Spleen (tissue), 11 donors: ENCODE measurements around the gene GGA2. TPM values are rescaled to one million over a fixed set of nuclear protein-coding genes. Genes with fewer than 3 reads are reported as not detected.

ENCODE experiments used
- DNase-seq: peaks from one replicate; pipeline ENCODE4 v3.0.0-alpha.2; 2020
- H3K27ac ChIP-seq, 8 donors: fragments of 200-600 bp; sonication (generic) in 7 of 8; 1 replicate in 4 of 8; 2 replicates in 4 of 8; pipeline versions ENCODE4 v1.5.0 to v1.8.0; 2016 to 2021; ENCODE audit warnings: inconsistent platforms in 4 of 8, mild to moderate bottlenecking in 4 of 8, moderate library complexity in 1 of 8
- H3K27me3 ChIP-seq, 7 donors: fragments of 200-600 bp; sonication (generic) in 6 of 7; replicated peaks in 1 of 7; 1 replicate in 4 of 7; 2 replicates in 3 of 7; pipeline versions ENCODE4 v1.5.0 to v1.8.0; 2016 to 2021; ENCODE audit warnings: inconsistent platforms in 3 of 7, mild to moderate bottlenecking in 1 of 7
- H3K36me3 ChIP-seq, 6 donors: fragments of 200-600 bp; sonication (generic) in 5 of 6; 1 replicate in 4 of 6; 2 replicates in 2 of 6; pipeline versions ENCODE4 v1.5.0 to v1.8.0; 2016 to 2021; ENCODE audit warnings: inconsistent platforms in 2 of 6
- H3K4me1 ChIP-seq, 6 donors: fragments of 200-600 bp; sonication (generic) in 5 of 6; 1 replicate in 3 of 6; 2 replicates in 3 of 6; pipeline versions ENCODE4 v1.5.0 to v1.8.0; 2016 to 2021; ENCODE audit warnings: inconsistent platforms in 3 of 6
- H3K4me3 ChIP-seq, 8 donors: fragments of 200-600 bp; sonication (generic) in 7 of 8; 1 replicate in 4 of 8; 2 replicates in 4 of 8; pipeline versions ENCODE4 v1.5.0 to v1.8.0; 2016 to 2021; ENCODE audit warnings: inconsistent platforms in 4 of 8, mild to moderate bottlenecking in 4 of 8, moderate library complexity in 2 of 8
- H3K9me3 ChIP-seq, 8 donors: fragments of 200-600 bp; sonication (generic) in 7 of 8; 1 replicate in 4 of 8; 2 replicates in 4 of 8; pipeline versions ENCODE4 v1.5.0 to v1.8.0; 2016 to 2021; ENCODE audit warnings: inconsistent platforms in 4 of 8
- CTCF ChIP-seq, 11 experiments: fragments of 200-600 bp in 7 of 11; fragments of 450-650 bp in 4 of 11; sonication (generic) in 4 of 11; IDR thresholded peaks in 8 of 11; conservative IDR thresholded peaks in 3 of 11; 1 replicate in 7 of 11; 2 replicates in 4 of 11; pipeline versions ENCODE4 v1.4.0 to v1.8.0; 2016 to 2021; ENCODE audit warnings: antibody characterized with exemption in 11 of 11, inconsistent platforms in 4 of 11, mild to moderate bottlenecking in 1 of 11
- POLR2A ChIP-seq, 3 donors: fragments of 450-650 bp; IDR thresholded peaks; one replicate each; pipeline ENCODE4 v1.5.1; 2017; ENCODE audit warnings: antibody characterized with exemption in 3 of 3, mild to moderate bottlenecking in 1 of 3
- POLR2AphosphoS5 ChIP-seq, 3 donors: sonication (generic); formaldehyde crosslinking; IDR thresholded peaks; one replicate each; pipeline ENCODE4 v1.5.1; 2017; ENCODE audit warnings: antibody characterized with exemption in 3 of 3
- WGBS, 5 donors: extraction: QIAGEN DNeasy Blood & Tissue Kit in 3 of 5; methylation state at CpG; one replicate each; pipeline versions ENCODE4 v1.1.5 to v1.1.7; 2013 to 2018; 5-methylcytosine and 5-hydroxymethylcytosine counted together
- intact Hi-C: fragments of 100-400 bp; cut with DNase I; formaldehyde crosslinking; loops from one replicate; pipeline ENCODE4 v1.15.0; 2023; ENCODE audit warnings: low total_unique reads
- polyA plus RNA-seq, 3 donors: library from polyadenylated mRNA; stranded (reverse); fragments of 200-250 nt; gene quantifications; one replicate each; pipeline ENCODE4 v1.2.1, GENCODE V29; 2013
- small RNA-seq, 4 donors: library from RNA; depleted of rRNA; stranded (forward); fragments of <200 nt; gene quantifications; one replicate each; pipeline ENCODE3, GENCODE V24; 2016
- total RNA-seq, 7 donors: library from RNA; depleted of rRNA in 3 of 7; stranded (reverse); fragments of >200 nt in 3 of 7; fragmentation: NEBNext Ultra II Directional in 4 of 7; extraction: Animal tissue kit (Norgen Biotek cat#: 25700) in 4 of 7; gene quantifications; one replicate each; pipeline versions ENCODE4 v1.1.0 to v1.2.1, GENCODE V29; 2016 to 2021
- donor health status: healthy with polysubstance abuse.
- donor health status: DM: no; HTN: no; CAD: no; lungs with moderate emphysema.
- donor health status: DM: no; HTN: no; CAD: no.
- donor health status: Bipolar disorder and iron deficiency.
- donor health status: healthy.
- donor health status: DM: no; HTN: no; CAD: no.
- donor health status: DM: yes; HTN: yes; CAD: no.

The GGA2 gene
- total and polyA plus RNA-seq, 10 donors: 49.4 to 179 (median 141) TPM

GRCh38 chr16:23423496-23424049 is 86.7 kb downstream of the GGA2 start:
- TF ChIP-seq POLR2A (IDR thresholded peaks at IDR 0.05) (no peak), POLR2AphosphoS5 (IDR thresholded peaks at IDR 0.05) (peak in 1 of 3 donors; percentile 53)
- 55 to 80% (median 68%) methylated on average over 11 of the region's 11 CpGs for WGBS, 5 donors
- intact Hi-C loops: no loop called here
- Histone ChIP-seq H3K4me1 (no peaks in the 10 kb centered on the region), H3K27ac (peak overlapping the region in 6 of 8 donors; percentile 41 to 77 (median 60)), H3K27me3 (no peaks in the 10 kb centered on the region), H3K9me3 (no peaks in the 10 kb centered on the region), H3K36me3 (peaks cover 0 to 81% (median 26%) of the 10 kb centered on the region in 6 donors), H3K4me3 (no peak overlapping the region)
- DNase-seq: no peak

GRCh38 chr16:23420011-23420410 is 90.3 kb downstream of the GGA2 start:
- WGBS, 5 donors: 91 to 97% (median 95%) methylated on average over 5 of the region's 5 CpGs
- TF ChIP-seq POLR2AphosphoS5 (IDR thresholded peaks at IDR 0.05): no peak
- TF ChIP-seq POLR2A (IDR thresholded peaks at IDR 0.05): no peak
- no peak for TF ChIP-seq CTCF (IDR thresholded peaks at IDR 0.05 in 8 of 11, conservative IDR thresholded peaks at IDR 0.05 in 3 of 11)
- intact Hi-C loops: no loop called here

DNA sequence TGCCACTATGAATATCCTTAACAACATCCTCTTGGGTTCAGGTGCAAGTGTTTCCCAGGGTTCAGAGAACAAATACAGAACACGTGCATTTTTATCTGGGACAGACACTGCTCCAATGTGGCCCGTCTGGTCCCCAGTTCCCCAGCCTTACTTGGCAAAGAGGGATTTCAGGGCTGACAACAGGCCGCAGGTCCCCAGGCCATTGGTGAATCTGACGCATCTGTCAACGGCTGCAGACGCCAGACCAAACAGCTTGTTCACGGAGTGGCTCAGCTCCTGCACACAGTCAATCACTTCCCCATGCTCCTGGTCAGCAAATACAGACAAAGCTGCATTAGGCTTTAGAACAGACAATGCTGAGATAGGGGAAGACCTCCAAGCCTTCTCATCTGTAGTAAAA is 93.5 kb downstream of the GGA2 start:
- intact Hi-C loops: no loop called here
- Histone ChIP-seq H3K4me3 (no peak overlapping the region), H3K27me3 (no peaks in the 10 kb centered on the region), H3K9me3 (no peaks in the 10 kb centered on the region), H3K4me1 (no peaks in the 10 kb centered on the region), H3K36me3 (peaks cover 0 to 92% (median 70%) of the 10 kb centered on the region in 6 donors), H3K27ac (no peak overlapping the region)
- TF ChIP-seq CTCF (IDR thresholded peaks at IDR 0.05 in 8 of 11, conservative IDR thresholded peaks at IDR 0.05 in 3 of 11) (no peak), POLR2AphosphoS5 (IDR thresholded peaks at IDR 0.05) (no peak), POLR2A (IDR thresholded peaks at IDR 0.05) (no peak)
- 94 to 99% (median 96%) methylated on average over 7 of the region's 7 CpGs for WGBS, 5 donors
- DNase-seq: no peak

More at GRCh38 chr16:23420011-23420410, 90.3 kb downstream of the GGA2 start:
- H3K4me3 ChIP-seq: no peak overlapping the region
- H3K9me3 ChIP-seq: no peaks in the 10 kb centered on the region
- no peaks in the 10 kb centered on the region for H3K27me3 ChIP-seq
- DNase-seq: no peak
- peaks cover 0 to 84% (median 51%) of the 10 kb centered on the region in 6 donors for H3K36me3 ChIP-seq
- no peak overlapping the region for H3K27ac ChIP-seq
- no peaks in the 10 kb centered on the region for H3K4me1 ChIP-seq

GRCh38 chr16:23414731-23415130 is 95.6 kb downstream of the GGA2 start:
- no peak for DNase-seq
- Histone ChIP-seq H3K36me3 (peaks cover 0 to 98% (median 82%) of the 10 kb centered on the region in 6 donors), H3K27ac (no peak overlapping the region), H3K9me3 (no peaks in the 10 kb centered on the region), H3K27me3 (no peaks in the 10 kb centered on the region), H3K4me1 (no peaks in the 10 kb centered on the region), H3K4me3 (no peak overlapping the region)
- intact Hi-C loops: no loop called here
- TF ChIP-seq POLR2AphosphoS5 (IDR thresholded peaks at IDR 0.05) (no peak), CTCF (IDR thresholded peaks at IDR 0.05 in 8 of 11, conservative IDR thresholded peaks at IDR 0.05 in 3 of 11) (no peak), POLR2A (IDR thresholded peaks at IDR 0.05) (no peak)
- 85 to 96% (median 94%) methylated on average over 6 of the region's 6 CpGs for WGBS, 5 donors

Small RNAs within 50 kb of the gene (small RNA-seq; reads per million reads assigned to genes)
- gene RF00072: 0 reads per million in 4 donors

Other genes starting within 250 kb of the GGA2 start
- gene SCNN1B, start 208.2 kb downstream of the GGA2 start, total RNA-seq: 1 to 10 TPM in 6 of 7 donors, under 1 TPM in 1; 0.97 to 6.3 (median 3.5) TPM
- gene SCNN1B, start 208.2 kb downstream of the GGA2 start, polyA plus RNA-seq: 1 to 10 TPM in 1 of 3 donors, under 1 TPM in 2; 0.80 to 2.6 (median 1.00) TPM
- 10 to 100 TPM; 15.9 to 25.5 (median 19.9) TPM for gene COG7, start 57.3 kb downstream of the GGA2 start, total RNA-seq
- 10 to 100 TPM in 2 of 3 donors, 1 to 10 TPM in 1; 9.6 to 17.5 (median 17.0) TPM for gene COG7, start 57.3 kb downstream of the GGA2 start, polyA plus RNA-seq
- 10 to 100 TPM; 10.7 to 21.8 (median 19.3) TPM for gene EARS2, start 46.9 kb upstream of the GGA2 start, total RNA-seq
- gene EARS2, start 46.9 kb upstream of the GGA2 start, polyA plus RNA-seq: 10 to 100 TPM in 1 of 3 donors, 1 to 10 TPM in 2; 9.8 to 10.0 (median 9.9) TPM
- 10 to 100 TPM; 39.0 to 63.7 (median 43.4) TPM for gene UBFD1, start 47.2 kb upstream of the GGA2 start, total RNA-seq
- 1 to 10 TPM; 4.2 to 9.1 (median 6.5) TPM for gene UBFD1, start 47.2 kb upstream of the GGA2 start, polyA plus RNA-seq
- 10 to 100 TPM; 40.1 to 91.0 (median 49.0) TPM for gene NDUFAB1, start 85.8 kb upstream of the GGA2 start, total RNA-seq
- gene NDUFAB1, start 85.8 kb upstream of the GGA2 start, polyA plus RNA-seq: 100 to 1,000 TPM in 1 of 3 donors, 10 to 100 TPM in 2; 71.7 to 140 (median 98.1) TPM
- gene PALB2, start 130.8 kb upstream of the GGA2 start, total RNA-seq: 10 to 100 TPM in 6 of 7 donors, 1 to 10 TPM in 1; 9.6 to 22.0 (median 13.7) TPM
- gene PALB2, start 130.8 kb upstream of the GGA2 start, polyA plus RNA-seq: 10 to 100 TPM in 2 of 3 donors, 1 to 10 TPM in 1; 9.3 to 13.3 (median 10.1) TPM
- gene DCTN5, start 131.0 kb upstream of the GGA2 start, total RNA-seq: 10 to 100 TPM; 36.5 to 62.5 (median 51.8) TPM
- gene DCTN5, start 131.0 kb upstream of the GGA2 start, polyA plus RNA-seq: 10 to 100 TPM; 11.9 to 21.6 (median 13.6) TPM
- 10 to 100 TPM in 3 of 7 donors, 1 to 10 TPM in 4; 4.8 to 19.4 (median 8.4) TPM for gene PLK1, start 168.4 kb upstream of the GGA2 start, total RNA-seq
- 1 to 10 TPM; 2.0 to 6.9 (median 6.4) TPM for gene PLK1, start 168.4 kb upstream of the GGA2 start, polyA plus RNA-seq
- not detected for gene ERN2, start 202.7 kb upstream of the GGA2 start, total RNA-seq
- under 1 TPM in 1 of 3 donors, not detected in 2; 0.05 TPM for gene ERN2, start 202.7 kb upstream of the GGA2 start, polyA plus RNA-seq
- not detected for gene CHP2, start 244.5 kb upstream of the GGA2 start, total RNA-seq
- under 1 TPM in 1 of 3 donors, not detected in 2; 0.06 TPM for gene CHP2, start 244.5 kb upstream of the GGA2 start, polyA plus RNA-seq